MCF 10A (cell line): ENCODE results near the gene UBE3A. TPM values are rescaled to one million over a fixed set of nuclear protein-coding genes. Genes with fewer than 3 reads are reported as not detected.
A peak's percentile ranks its signal among the peaks of the same experiment; 100 is the strongest.

Source experiments
- BruUV-seq: library from RNA; stranded (reverse); fragments of 400-500 nt; replicated peaks from 2 replicates; lab custom pipeline; 2021; lab: Mats Ljungman, UMichigan
- CTCF ChIA-PET: fragments of 300-600 bp; sonication (Branson Sonifier 250); formaldehyde crosslinking; extraction: SDS; loops from one replicate; lab custom pipeline; 2021; ENCODE audit warnings: antibody characterized with exemption, inconsistent platforms; lab: Yijun Ruan, JAX
- POLR2A ChIA-PET: fragments of 300-600, 350-650 bp; sonication (Branson Sonifier 250); formaldehyde crosslinking; extraction: SDS; loops from one replicate; lab custom pipeline; 2020; ENCODE audit warnings: antibody characterized with exemption, inconsistent platforms; lab: Yijun Ruan, JAX
- DNase-seq: peaks from one replicate; pipeline ENCODE4 v3.0.0-alpha.2; 2018; ENCODE audit not compliant: unreplicated experiment
- H3K27ac Mint-ChIP-seq: one replicate; pipeline ENCODE4 v1.8.0; 2022; ENCODE audit warnings: mild to moderate bottlenecking, low read depth, mixed read lengths; ENCODE audit not compliant: unreplicated experiment
- H3K27me3 Mint-ChIP-seq: one replicate; pipeline ENCODE4 v1.8.0; 2022; ENCODE audit warnings: mixed read lengths; ENCODE audit not compliant: insufficient read depth, unreplicated experiment
- H3K36me3 Mint-ChIP-seq: one replicate; pipeline ENCODE4 v1.8.0; 2022; ENCODE audit warnings: mild to moderate bottlenecking, moderate library complexity, mixed read lengths; ENCODE audit not compliant: insufficient read depth, unreplicated experiment
- H3K4me1 Mint-ChIP-seq: one replicate; pipeline ENCODE4 v1.8.0; 2022; ENCODE audit warnings: mixed read lengths; ENCODE audit not compliant: insufficient read depth, unreplicated experiment
- H3K4me3 Mint-ChIP-seq: one replicate; pipeline ENCODE4 v1.8.0; 2022; ENCODE audit warnings: mild to moderate bottlenecking, moderate library complexity, mixed read lengths; ENCODE audit not compliant: unreplicated experiment
- H3K9me3 Mint-ChIP-seq: one replicate; pipeline ENCODE4 v1.8.0; 2022; ENCODE audit warnings: mixed read lengths; ENCODE audit not compliant: unreplicated experiment
- intact Hi-C: fragments of 100-400 bp; cut with micrococcal nuclease; formaldehyde crosslinking; loops from 2 replicates; pipeline ENCODE4 v1.14.1; 2022
- total RNA-seq: library from RNA; stranded (reverse); gene quantifications from 2 replicates; pipeline ENCODE4 v1.2.3, GENCODE V29; 2022
- TF ChIP-seq, protein P1 (sequence below): fragments of 200-600 bp; IDR thresholded peaks from one replicate; pipeline ENCODE4 v1.8.0; 2022; ENCODE audit warnings: antibody characterized with exemption, mild to moderate bottlenecking; ENCODE audit not compliant: unreplicated experiment

Gene UBE3A
- total RNA-seq, 1 experiment from 2014 or later = 101 TPM

DNA sequence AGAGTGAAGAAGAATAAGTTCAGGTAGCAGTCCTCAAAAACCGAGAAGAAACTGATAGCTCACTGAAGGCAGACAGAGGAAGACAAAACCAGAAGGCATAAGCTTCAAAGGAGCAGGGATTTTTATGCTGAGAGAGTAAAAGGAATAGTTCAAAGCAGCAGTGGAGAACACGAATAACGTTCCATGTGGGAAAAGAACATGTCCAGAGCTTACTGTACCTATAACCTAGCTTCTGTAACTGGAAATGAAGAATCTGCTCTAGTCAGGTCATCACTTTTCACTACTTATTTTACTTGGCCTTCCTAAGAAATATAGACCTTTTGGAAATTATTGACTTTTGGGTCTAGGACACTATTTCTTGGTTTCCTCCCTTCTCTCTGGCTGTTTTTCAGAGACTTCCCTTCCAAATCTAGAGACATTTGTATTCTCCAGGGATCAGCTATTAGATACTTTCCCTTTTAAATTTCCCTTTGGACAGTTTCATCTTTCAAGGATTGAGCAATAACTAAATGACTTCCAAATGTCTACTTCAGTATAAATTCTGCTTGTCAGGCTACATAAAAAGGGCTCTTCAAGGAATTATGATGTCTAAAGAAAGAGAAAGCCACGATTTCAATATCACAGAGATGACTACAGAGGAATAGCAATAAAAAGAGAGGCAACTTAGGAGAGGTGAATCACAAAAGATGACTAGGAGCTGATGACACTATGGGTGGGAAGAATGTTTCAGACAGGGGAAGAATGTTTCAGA is 46.7 kb downstream of the UBE3A start:
- Mint-ChIP-seq H3K9me3 (no peaks in the 10 kb centered on the region), H3K36me3 (peaks cover 27% of the 10 kb centered on the region), H3K27me3 (no peaks in the 10 kb centered on the region), H3K4me3 (no peak overlapping the region), H3K4me1 (peaks cover 11% of the 10 kb centered on the region), H3K27ac (no peak overlapping the region)
- BruUV-seq = no TSS peak
- peak; percentile 36 for DNase-seq
- intact Hi-C loops = no loop called here
- CTCF ChIA-PET = interaction anchor here (1.0 kb wide), 1 partner anchor 13 kb away, joined by 4 read pairs; no protein-coding TSS in a partner anchor
- POLR2A ChIA-PET = interaction anchor here (1.0 to 1.3 kb wide), 3 partner anchors 9 to 13 kb away, joined by 3 to 4 read pairs (median 3); no protein-coding TSS in a partner anchor
- TF ChIP-seq, protein P1, sequence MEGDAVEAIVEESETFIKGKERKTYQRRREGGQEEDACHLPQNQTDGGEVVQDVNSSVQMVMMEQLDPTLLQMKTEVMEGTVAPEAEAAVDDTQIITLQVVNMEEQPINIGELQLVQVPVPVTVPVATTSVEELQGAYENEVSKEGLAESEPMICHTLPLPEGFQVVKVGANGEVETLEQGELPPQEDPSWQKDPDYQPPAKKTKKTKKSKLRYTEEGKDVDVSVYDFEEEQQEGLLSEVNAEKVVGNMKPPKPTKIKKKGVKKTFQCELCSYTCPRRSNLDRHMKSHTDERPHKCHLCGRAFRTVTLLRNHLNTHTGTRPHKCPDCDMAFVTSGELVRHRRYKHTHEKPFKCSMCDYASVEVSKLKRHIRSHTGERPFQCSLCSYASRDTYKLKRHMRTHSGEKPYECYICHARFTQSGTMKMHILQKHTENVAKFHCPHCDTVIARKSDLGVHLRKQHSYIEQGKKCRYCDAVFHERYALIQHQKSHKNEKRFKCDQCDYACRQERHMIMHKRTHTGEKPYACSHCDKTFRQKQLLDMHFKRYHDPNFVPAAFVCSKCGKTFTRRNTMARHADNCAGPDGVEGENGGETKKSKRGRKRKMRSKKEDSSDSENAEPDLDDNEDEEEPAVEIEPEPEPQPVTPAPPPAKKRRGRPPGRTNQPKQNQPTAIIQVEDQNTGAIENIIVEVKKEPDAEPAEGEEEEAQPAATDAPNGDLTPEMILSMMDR = no peak

DNA sequence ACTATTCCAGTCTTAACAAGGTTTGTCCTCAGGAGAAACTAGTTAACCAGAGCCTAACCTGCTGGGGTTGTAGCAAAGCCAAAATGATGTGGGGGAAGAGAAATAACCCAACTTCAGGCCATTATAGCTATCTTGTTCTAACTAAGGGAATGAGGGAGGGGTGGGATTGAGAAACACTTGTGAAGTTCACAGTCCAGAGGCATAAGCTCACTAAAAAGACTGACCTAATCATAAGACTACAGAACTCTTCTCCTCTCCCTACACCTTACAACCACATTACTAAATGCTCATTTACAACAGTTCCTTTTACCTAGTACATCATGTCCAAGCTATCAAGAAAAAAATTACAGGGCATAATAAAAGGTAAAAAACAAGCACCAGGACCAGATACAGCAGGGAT is 52.8 kb downstream of the UBE3A start:
- Mint-ChIP-seq H3K4me3 (no peak overlapping the region), H3K4me1 (peaks cover 5% of the 10 kb centered on the region), H3K27me3 (no peaks in the 10 kb centered on the region), H3K27ac (no peak overlapping the region), H3K9me3 (no peaks in the 10 kb centered on the region), H3K36me3 (peaks cover 12% of the 10 kb centered on the region)
- DNase-seq = no peak
- TF ChIP-seq, protein P1 = no peak
- CTCF ChIA-PET = no interaction called here
- intact Hi-C loops = no loop called here
- no TSS peak for BruUV-seq
- POLR2A ChIA-PET = interaction anchor here (0.7 to 1.8 kb wide), 2 partner anchors 16 to 18 kb away, joined by 3 to 5 read pairs; no protein-coding TSS in a partner anchor

DNA sequence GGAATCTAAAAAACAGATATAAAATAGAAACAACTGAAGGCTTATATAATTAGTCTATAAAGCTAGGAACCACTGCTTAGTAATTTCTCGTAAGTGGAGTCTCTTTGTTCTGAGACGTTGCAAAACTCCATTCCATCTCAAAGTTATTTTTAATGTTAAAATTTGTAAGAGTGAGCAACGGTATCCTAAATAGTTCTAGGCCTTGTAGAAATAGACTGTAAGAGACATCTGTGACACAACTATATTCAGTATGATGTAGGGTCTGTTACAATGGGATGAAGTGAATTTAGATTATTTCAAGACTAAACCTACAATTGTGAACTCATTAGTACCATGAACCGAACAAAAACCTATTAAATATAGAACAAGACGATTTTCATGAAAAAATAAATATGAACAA is 57.2 kb downstream of the UBE3A start:
- H3K27me3 Mint-ChIP-seq = no peaks in the 10 kb centered on the region
- H3K36me3 Mint-ChIP-seq = peaks cover 19% of the 10 kb centered on the region
- no peak overlapping the region for H3K4me3 Mint-ChIP-seq
- POLR2A ChIA-PET = no interaction called here
- intact Hi-C loops = no loop called here
- peaks cover 5% of the 10 kb centered on the region for H3K4me1 Mint-ChIP-seq
- DNase-seq = no peak
- no peak overlapping the region for H3K27ac Mint-ChIP-seq
- TF ChIP-seq, protein P1 = no peak
- H3K9me3 Mint-ChIP-seq = no peaks in the 10 kb centered on the region
- BruUV-seq = no TSS peak
- CTCF ChIA-PET = no interaction called here

DNA sequence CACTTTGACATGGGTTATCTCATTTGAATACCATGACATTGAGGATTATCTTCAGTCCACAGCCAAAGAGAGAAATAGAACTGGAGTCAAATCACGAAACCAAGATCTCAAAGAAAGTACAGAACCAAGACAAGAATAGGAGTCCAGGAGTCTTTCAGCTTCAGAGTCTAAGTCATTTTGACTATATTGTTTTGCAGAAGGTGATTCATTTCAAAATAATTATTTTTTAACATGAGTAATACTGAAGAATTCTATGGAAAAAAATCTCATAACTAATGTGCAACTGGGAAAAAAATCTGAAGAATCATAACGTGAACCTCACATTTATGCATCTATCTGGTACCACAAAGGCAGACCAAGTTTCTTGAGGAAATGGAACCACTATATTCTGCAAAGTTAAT is 60.3 kb downstream of the UBE3A start:
- Mint-ChIP-seq H3K27ac (no peak overlapping the region), H3K4me3 (no peak overlapping the region), H3K4me1 (peaks cover 10% of the 10 kb centered on the region), H3K27me3 (no peaks in the 10 kb centered on the region), H3K36me3 (peaks cover 36% of the 10 kb centered on the region), H3K9me3 (no peaks in the 10 kb centered on the region)
- ChIA-PET CTCF (interaction anchor here (0.6 to 1.6 kb wide), 3 partner anchors 11 to 1483 kb away, joined by 3 to 4 read pairs (median 3); no protein-coding TSS in a partner anchor), POLR2A (interaction anchor here (1.7 to 1.9 kb wide), 3 partner anchors 11 to 23 kb away, joined by 4 to 6 read pairs (median 4); no protein-coding TSS in a partner anchor)
- BruUV-seq = no TSS peak
- DNase-seq = no peak
- TF ChIP-seq, protein P1 = no peak
- intact Hi-C loops = no loop called here
